Medulla oblongata (tissue), 1 donor: ENCODE measurements around the gene HPF1.
"Not testable (repeated sequence)": the region's sequence is repeated elsewhere in the genome, so short reads cannot be mapped to it uniquely, and the experiment has no call there.

ENCODE experiments used
- DNase-seq: peaks from one replicate; pipeline ENCODE4 v3.0.0-alpha.2; 2015; ENCODE audit errors: extremely low spot score

The HPF1 gene

GRCh38 chr4:169738604-169739003 is 19.1 kb downstream of the HPF1 start:
- not testable (repeated sequence) for DNase-seq

GRCh38 chr4:169730564-169730963 is 27.2 kb downstream of the HPF1 start:
- DNase-seq: no peak

DNA sequence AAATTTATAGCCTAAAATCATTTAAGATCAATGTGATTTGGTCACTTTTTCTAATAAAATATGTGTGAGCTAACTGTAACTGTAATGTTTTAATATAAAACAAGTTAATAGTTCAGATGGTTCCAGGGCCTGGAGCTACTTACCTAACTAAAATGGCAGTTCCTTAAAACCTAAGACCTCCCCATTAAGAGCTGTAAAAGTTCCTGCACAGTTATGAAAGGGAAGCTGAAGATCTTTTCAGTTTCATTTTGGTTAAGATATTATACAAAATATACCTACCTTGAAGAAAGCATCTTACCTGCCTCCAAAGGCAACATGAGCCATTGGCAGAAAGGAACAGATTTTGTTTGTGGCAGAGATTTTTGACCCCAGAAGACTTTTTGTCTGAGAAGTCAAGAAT is 30.1 kb downstream of the HPF1 start:
- no peak for DNase-seq

DNA sequence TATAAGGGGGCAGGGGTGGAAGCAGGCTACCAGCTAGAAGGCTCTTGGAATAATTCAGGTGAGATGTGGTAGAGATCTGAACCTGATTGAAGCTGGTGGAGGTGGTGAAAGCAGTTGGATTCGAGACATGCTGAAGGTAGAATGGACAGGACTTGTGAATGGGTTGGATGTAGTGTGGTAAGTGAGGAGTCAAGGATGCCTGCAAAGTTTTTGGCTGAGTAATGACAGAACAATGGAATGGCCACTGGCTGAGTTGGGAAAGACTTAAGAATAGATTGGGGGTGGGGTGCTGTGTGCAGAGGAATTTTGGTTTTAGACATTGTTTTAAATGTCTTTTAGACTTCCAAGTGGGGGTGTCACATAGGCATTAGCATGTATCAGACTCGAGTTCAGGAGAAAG is 33.5 kb downstream of the HPF1 start:
- DNase-seq: no peak

- DNase-seq: peak; percentile 23
Observed at GRCh38 chr4:169723207-169723965, 34.4 kb downstream of the HPF1 start.

DNA sequence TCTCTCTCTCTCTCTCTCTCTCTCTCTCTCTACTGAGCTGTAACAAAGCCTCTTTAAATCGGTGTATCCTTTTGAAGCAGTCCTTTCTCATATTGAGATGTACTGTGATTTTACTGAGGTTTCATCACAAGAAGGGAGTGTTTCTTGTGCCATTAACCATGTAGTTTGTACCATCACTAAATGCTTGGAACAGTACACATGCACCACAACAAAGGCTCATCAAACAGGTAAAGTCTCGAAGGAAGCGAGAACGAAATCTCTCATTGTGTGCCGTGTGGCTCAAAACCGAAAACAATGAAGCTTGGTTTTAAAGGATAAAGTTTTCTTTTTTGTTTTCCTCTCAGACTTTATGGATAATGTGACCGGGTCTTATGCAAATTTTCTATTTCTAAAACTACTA is 37.2 kb downstream of the HPF1 start:
- no peak for DNase-seq

DNA sequence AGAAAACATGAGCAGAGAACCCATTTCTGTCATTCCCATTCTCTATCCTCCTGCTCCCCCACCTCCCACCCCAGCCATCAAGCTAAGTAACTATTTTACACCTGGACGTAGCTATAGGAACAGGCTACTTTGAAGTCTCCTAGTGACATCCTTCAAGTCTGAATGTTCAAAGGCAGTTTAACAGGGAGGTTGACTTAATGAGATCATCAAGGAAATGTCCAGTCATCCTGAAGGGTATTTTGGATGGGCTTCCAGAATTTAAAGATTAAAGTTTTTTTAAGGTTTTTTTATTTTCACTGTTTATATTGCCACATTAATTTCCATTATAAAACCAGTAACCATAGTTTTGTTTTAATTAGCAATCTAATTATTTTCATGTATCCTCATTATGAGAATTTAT is 41.1 kb downstream of the HPF1 start:
- DNase-seq: no peak

- DNase-seq: no peak
Observed at GRCh38 chr4:169715826-169716225, 41.9 kb downstream of the HPF1 start.

GRCh38 chr4:169707958-169708643 is 49.6 kb downstream of the HPF1 start:
- peak; percentile 4 for DNase-seq

GRCh38 chr4:169698331-169698730 is 59.4 kb downstream of the HPF1 start:
- no peak for DNase-seq

DNA sequence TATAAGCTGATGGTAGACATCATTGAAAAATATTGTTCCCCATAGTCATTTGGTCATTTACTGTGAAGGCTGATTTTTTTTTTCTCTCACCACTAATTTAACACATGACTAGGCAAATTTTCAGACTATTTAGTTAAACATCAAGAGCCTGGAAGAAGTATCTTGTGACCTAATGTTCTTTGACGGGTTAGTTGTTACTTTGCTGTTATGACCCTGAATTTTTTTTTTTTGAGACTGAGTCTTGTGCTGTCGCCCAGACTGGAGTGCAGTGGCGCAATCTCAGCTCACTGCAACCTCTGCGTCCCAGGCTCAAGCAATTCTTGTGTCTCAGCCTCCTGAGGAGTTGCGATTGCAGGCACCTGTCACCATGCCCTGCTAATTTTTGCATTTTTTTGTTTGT is 67.0 kb downstream of the HPF1 start:
- DNase-seq: no peak

- no peak for DNase-seq
Observed at GRCh38 chr4:169689681-169690080, 68.1 kb downstream of the HPF1 start.

DNA sequence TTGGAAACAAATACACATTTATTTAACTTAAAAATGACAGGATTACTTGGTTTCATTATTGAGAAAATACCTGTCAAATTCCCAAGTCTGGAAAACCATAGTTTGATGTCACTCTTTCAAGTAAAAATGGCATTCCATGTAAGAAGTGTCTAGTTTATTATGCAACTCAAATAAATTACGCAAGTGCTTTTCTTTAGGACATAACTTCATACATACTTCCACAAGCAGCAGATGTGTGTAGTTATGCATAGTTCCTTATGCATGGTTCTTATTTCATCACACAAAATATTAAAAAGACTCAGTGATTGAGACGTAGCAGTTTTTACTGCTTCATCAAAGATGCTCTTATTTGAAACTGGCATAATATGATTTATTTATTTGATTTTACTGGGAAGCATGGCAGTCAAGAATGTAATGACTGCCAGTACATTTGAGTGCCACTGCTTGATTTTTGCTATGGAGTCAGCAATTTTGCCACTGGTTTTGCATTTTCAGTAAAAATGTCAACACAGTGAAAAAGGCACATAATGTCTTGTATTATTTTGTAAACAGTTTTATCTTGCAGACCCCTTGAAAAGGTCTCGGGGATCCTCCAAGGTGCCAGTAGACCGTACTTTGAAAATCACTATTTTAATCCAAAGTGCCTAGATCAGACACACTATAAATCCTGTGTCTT is 75.2 kb downstream of the HPF1 start:
- DNase-seq: no peak
